GM19395 (cell line): Measurements from ENCODE around the gene DGKZ.
"Not testable (repeated sequence)": the region's sequence is repeated elsewhere in the genome, so short reads cannot be mapped to it uniquely, and the experiment has no call there.

Experiments
- ATAC-seq: cut with Tn5 transposase; IDR thresholded peaks from one replicate; pipeline ENCODE4 v1.9.1; 2021; ENCODE audit warnings: mild to moderate bottlenecking, moderate library complexity; ENCODE audit not compliant: unreplicated experiment

Gene DGKZ

DNA sequence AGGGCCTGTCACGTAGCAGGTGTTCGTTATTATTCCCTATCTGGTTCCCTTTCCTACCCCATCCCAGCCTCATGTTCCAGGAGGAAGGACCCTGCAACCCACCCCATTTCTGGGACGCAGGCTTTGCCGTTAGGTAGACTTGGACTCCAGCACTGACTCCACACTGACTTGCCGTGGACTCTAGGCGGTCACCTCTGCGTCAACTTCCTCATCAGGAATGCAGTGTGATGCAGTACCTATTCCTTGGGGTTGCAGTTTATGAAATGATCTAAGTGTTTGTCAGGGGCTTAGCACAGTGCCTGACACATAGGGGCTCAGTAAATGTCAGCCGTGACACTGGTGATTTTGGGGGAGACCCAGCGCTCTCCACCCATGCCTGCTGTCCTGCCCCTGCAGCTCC is 16.8 kb downstream of the DGKZ start:
- no peak for ATAC-seq

DNA sequence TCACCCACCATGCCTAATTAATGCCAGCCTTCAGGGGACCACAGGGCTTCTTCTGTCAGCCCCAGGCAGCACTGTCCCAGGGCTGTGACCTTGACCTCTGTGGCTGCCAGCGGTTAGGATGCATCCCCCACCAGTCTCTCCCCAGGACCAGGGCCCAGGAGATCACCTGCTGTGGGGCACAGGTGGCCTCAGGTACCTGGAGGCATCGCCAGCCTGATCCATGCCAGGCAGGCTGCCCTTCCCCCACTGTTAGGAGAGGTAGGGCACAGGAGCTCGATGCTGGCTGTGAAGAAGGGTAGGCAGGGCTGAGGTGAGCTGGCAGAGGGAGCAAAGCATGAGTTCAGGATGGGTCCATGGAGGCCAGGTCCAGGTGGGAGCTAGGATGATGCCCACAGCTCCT is 17.5 kb downstream of the DGKZ start:
- no peak for ATAC-seq

DNA sequence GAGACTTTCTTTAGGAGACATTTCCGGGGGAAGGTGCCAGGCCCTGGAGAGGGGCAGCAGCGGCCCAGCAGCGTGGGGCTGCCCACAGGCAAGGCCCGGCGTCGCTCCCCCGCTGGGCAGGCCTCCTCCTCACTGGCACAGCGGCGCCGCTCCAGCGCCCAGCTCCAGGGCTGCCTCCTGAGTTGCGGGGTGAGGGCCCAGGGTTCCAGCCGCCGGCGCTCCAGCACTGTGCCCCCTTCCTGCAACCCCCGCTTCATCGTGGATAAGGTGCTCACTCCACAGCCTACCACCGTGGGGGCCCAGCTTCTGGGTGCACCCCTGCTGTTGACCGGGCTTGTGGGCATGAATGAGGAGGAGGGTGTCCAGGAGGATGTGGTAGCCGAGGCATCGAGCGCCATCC is 19.0 kb downstream of the DGKZ start:
- no peak for ATAC-seq

DNA sequence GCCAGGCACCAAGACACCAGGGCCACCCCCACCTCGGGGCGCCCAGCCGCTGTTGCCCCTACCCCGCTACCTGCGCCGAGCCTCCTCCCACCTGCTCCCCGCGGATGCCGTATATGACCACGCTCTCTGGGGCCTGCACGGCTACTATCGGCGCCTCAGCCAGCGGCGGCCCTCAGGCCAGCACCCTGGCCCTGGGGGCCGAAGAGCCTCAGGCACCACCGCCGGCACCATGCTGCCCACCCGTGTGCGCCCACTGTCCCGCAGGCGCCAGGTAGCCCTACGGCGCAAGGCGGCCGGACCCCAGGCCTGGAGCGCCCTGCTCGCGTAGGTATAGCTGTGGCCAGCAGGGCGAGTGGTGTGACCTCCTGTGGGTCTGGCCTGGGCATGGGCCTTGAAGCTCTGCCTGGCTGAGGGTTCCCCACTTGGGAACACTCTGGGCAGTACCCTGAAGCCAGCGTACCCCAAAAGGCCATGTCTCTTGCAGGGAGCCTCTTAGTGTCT is 19.4 kb downstream of the DGKZ start:
- no peak for ATAC-seq

DNA sequence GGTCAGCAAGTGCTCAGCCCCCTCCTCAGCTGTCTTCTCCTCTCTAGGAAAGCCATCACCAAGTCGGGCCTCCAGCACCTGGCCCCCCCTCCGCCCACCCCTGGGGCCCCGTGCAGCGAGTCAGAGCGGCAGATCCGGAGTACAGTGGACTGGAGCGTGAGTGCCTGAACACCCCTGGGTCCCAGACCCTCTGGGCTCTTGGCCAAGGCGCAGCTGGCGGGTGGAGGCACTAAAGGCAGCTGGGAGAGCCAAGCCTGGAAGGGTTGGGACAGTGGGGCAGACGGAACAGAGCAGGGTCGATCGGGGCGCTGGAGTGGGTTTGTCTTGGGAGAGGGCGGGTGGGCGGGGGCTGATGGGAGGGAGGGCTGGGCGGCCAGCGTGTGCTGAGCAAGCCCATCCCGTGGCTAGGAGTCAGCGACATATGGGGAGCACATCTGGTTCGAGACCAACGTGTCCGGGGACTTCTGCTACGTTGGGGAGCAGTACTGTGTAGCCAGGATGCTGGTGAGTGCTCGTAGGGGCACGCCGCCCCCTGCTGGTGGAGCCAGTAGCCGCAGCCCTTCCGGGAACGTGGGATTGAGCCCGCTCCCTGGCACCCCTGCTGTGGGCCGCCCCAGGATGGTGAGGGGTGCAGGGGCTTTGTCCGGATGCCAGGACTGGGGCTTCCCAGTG is 20.1 kb downstream of the DGKZ start:
- peak; percentile 74 for ATAC-seq

DNA sequence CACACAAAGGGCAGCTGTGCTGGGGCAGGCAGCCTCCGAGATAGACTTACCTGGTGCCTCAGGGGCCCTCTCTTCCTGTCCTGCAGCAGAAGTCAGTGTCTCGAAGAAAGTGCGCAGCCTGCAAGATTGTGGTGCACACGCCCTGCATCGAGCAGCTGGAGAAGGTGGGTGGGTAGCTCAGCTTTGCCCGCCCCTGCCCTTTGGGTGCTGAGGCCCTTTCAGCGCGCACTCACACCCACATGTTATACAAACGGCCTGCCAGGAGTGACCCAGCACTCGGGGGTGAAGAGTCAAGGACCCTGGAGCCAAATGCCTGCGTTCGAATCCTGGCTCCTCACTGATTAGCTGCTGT is 20.6 kb downstream of the DGKZ start:
- no peak for ATAC-seq

DNA sequence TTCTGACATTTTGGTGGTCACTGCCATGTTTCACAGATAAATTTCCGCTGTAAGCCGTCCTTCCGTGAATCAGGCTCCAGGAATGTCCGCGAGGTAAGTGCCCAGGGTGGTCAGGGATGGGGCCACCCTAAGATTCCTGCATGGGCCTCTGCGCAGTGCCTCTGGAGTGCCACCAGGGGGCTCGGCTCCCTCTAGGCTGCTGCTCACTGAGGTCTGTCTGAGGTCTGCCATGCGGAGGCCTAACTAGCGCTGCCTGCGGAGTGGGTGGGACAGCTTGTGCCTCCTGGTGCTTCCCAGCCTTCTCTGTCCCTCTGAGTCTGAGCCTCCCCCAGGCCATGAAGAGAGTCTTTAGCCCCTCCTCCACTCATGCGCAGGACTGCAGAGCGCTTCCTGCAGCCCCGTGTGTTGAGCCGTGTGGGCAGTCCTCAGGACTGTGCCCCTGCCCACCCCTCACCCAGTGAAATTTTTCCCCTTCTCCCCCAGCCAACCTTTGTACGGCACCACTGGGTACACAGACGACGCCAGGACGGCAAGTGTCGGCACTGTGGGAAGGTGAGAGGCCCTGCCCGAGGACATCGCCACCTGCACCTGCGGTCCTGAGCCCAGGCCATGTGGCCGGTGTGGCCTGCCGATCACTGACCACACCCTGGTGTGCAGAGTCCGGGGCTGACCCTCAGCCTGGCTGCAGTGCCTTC is 22.3 kb downstream of the DGKZ start:
- ATAC-seq, result no peak

DNA sequence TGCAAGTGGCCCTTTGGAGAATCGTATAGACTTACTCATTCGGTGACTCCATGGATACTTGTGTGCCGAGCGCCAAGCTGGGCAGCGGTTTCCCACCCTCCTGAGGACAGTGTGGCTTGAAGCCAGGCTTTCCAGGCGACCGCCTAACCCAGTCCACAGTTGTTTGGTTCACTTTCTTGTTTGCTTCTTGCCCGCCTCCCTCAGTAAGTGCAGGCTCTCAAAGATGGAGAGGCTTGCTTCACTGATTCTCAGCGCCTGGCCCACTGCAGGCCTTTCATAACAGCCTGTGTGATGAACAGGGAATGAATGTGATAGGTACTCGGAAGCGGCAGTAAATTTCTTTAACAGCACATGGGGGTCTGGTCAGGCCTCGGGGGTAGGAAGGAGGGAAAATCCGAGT is 23.0 kb downstream of the DGKZ start:
- ATAC-seq, result no peak

DNA sequence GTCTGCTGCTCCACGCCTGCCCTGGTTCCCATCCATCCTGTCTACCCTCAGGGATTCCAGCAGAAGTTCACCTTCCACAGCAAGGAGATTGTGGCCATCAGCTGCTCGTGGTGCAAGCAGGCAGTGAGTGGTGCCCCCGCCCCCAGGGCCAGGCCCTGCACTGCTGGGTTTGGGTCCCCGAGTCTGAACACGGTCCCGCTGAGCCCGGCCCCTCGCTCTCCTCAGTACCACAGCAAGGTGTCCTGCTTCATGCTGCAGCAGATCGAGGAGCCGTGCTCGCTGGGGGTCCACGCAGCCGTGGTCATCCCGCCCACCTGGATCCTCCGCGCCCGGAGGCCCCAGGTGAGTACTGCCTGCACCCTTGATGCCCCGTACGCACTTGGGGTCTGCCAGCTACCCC is 24.0 kb downstream of the DGKZ start:
- ATAC-seq, result not testable (repeated sequence)

DNA sequence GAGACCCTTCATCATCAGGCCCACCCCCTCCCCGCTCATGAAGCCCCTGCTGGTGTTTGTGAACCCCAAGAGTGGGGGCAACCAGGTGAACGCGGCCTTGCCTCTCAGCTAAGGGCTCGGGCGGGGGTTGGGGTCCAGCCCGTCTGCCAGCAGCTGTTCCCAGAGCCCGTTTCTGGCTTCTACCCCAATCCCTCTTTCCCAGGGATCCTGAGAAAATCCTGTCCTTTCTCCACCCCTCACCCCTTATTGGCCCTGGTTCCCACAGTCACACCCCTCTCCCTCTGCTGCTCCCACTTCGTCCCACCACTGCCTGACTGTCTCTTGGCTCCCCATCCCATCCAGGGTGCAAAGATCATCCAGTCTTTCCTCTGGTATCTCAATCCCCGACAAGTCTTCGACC is 24.8 kb downstream of the DGKZ start:
- ATAC-seq, result no peak

DNA sequence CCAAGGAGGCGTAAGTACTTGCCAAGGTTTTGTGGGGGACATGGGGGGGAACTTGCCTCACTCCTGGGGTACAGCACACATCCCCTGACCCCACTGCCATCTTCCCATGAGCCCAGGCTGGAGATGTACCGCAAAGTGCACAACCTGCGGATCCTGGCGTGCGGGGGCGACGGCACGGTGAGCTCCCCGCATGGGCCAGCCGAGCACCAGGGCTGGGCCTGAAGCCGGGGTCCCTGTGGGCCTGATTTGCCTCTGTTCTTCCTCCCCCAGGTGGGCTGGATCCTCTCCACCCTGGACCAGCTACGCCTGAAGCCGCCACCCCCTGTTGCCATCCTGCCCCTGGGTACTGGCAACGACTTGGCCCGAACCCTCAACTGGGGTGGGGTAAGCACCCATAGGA is 25.2 kb downstream of the DGKZ start:
- not testable (repeated sequence) for ATAC-seq

DNA sequence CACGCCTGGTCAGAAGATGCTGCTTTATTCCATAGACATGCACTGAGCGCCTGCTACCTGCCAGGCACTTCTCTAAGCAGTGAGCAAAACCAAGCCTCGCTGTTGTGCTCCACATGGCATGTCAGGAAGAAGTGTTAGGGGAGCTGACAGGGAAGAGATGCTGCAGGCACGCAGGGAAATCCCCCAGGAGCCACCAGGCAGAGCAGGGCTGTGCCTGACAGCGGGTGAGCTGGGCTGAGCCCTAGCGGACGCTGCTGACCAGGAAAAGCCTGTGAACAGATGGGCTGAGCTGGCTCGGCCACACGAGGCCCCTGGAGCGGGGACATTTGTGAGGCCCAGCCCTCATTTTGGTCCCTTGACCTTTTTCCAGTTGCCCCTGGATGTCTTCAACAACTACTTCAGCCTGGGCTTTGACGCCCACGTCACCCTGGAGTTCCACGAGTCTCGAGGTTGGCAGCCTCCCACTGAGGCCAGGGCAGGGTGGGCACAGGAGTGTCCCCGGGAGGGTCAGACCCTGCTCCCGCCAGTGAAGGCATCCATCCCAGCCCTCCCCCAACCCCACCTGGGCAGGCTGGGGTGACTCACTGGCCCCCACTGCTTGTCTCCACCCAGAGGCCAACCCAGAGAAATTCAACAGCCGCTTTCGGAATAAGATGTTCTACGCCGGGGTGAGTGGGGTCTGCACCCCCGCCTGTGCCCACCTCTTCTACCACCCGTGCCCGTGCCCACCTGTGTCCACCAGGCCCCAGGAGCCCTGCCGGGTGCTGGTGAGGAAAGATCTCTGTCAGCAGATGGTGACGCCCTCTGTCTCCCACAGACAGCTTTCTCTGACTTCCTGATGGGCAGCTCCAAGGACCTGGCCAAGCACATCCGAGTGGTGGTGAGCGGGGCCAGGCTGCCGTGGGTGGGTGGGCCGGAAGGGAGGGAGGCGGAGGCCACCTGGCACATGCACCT is 26.8 kb downstream of the DGKZ start:
- no peak for ATAC-seq

DNA sequence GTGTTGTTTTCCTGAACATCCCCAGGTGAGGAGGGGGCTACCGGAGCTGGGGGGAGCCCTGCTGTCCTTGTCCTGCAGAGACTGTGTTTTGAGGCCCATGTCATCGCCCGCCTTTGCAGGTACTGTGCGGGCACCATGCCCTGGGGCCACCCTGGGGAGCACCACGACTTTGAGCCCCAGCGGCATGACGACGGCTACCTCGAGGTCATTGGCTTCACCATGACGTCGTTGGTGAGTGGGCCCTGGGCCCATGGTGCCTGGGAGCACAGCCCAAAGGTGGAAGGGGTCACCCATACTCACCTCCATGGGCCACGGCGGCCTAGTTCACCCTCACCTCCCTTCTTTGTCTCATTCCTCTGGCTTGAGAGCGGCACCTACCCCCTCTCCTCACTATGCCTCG is 27.6 kb downstream of the DGKZ start:
- ATAC-seq, result no peak

DNA sequence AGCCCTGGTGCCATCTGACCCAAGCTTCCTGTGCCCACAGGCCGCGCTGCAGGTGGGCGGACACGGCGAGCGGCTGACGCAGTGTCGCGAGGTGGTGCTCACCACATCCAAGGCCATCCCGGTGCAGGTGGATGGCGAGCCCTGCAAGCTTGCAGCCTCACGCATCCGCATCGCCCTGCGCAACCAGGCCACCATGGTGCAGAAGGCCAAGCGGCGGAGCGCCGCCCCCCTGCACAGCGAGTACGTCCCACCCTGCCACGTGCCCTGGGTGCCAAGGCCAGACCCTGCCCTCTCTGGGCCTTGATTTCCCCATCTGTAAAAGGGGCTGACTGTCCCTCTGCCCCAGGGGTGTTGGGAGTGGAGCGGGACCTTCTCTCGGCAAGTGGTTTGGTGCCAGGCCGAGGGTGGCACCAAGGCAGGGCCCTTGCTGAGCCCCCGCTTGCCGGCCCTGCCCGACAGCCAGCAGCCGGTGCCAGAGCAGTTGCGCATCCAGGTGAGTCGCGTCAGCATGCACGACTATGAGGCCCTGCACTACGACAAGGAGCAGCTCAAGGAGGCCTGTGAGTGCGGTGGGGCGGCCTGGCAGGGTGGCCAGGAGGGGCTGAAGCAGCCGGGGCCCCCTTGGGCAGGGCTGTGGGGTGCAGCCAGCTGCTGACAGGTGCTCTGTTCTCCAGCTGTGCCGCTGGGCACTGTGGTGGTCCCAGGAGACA is 28.3 kb downstream of the DGKZ start:
- no peak for ATAC-seq

DNA sequence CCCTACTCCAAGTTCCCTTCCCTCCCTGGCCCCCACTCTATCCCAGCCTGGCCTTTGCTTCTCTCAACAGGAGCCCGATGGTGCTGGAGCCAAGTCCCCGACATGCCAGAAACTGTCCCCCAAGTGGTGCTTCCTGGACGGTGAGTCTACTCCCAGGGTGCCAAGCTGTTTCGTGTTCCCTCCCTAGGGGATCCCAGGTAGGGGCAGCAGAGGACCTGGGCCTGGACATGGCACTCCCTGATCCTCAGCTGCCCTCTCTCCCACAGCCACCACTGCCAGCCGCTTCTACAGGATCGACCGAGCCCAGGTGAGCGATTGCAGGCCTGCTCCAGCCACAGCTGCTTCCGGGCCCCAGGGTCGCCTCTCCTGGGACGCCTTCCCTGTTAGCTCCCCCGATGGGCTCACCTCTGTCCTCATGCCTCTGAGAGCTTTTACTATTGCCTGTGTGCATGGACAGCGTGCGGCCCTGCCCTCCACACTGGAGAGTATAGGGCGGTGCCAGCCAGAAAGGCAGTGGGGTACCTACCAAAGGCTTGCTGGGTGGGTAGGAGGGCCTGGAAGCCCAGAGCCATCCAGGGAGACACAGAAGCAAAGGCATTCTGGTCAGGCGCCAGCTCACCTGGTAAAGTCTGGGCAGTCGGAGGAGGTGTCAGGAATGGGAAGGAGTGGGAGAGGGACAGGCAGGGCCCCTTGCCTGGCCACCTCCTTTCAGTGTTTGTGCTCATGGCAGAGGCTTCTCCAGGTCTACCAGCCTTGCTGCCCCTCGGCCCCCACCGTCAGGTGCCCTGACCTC is 29.2 kb downstream of the DGKZ start:
- no peak for ATAC-seq

DNA sequence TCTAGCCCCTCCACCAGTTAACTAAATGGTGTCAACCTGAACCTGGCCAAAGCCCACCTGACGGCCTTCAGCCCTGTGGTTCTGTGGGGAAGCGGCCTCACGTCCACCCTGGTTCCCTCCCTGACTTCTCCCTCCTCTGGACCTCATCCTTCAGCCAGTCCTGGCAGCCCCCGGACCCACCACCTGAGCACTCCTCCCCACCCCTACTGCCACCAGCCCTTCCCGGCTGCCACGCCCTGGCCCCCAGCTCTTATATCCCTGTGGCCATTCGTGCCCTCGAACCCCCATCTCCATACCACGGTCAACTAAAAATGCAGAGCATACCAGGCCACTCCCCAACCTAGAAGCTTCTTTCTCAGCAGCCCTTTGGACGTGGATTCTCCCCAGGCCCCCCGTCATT is 30.0 kb downstream of the DGKZ start:
- ATAC-seq, result no peak

DNA sequence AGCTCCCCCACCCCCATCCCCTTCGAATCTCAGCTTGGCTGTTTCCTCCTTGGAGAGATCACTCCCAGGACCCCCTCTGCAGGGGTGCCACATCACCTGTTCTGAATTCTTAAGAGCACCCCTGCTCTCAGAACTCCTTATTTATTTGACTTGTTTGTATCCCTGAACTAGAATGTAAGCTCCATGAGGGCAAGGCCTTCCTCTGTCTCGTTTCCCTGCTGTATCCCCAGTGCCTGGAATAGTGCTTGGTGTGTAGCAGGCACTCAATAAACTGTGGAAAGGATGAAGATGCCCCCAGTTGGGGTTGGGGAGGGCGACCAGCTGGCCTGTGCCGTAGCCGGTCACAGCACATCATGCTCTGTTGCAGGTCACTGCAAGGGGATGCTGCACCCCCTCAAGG is 30.6 kb downstream of the DGKZ start:
- ATAC-seq, result no peak

DNA sequence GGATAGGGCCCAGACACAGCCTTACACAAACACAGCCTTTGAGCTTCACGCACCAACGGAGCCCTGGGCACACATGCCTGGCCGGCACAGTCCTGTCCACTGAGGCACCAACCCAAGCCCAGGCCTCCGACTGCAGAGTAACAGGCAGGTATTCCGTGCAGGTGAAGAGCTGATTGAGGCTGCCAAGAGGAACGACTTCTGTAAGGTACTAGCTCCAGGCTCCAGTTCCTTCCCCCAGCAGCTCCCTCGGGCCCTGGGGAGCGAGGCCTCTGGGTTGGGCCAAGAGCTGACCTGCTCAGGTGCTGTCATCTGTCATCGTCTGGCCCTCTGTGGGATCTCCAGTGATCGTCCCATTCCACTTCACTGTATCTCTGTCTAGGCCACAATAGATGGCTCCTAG is 31.0 kb downstream of the DGKZ start:
- ATAC-seq, result no peak

DNA sequence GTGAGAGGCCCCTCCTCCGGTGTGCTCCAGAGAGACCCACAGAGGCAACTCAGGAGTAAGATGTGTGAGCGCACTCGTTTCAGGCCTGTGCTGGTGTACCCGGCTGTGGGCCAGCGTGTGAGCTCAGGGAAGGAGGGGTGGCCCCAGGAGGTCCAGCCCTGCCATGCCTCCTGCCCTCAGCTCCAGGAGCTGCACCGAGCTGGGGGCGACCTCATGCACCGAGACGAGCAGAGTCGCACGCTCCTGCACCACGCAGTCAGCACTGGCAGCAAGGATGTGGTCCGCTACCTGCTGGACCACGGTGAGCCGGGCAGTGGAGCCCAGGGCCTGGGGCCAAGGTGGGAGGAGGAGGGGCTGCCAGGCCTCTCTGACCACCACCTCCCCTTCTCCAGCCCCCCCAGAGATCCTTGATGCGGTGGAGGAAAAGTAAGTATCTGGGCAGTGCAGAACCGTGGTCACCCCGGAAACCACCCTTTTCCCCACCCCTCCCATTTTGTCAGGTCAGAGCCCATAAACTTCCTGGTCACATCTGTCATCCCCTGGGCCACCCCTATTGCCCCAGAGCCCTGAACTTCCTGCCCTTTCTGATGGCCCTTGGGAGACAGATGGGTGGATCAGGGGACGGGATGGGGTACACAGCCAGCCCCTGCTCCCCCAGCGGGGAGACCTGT is 31.7 kb downstream of the DGKZ start:
- ATAC-seq, result no peak
